H1 (cell line): Measurements from ENCODE around the gene TXNL4A. TPM values are rescaled to one million over a fixed set of nuclear protein-coding genes. Genes with fewer than 3 reads are reported as not detected.

Experiments
- CHD1 ChIP-seq: IDR thresholded peaks from 2 replicates; pipeline ENCODE4 v1.6.1; 2012; ENCODE audit warnings: low read depth, low read length, improper control_type of control experiment
- POU5F1 ChIP-seq: IDR thresholded peaks from 2 replicates; pipeline ENCODE4 v1.6.1; 2011; ENCODE audit warnings: low read depth, mild to moderate bottlenecking, low read length, moderate library complexity
- SP2 ChIP-seq: IDR thresholded peaks from 2 replicates; pipeline ENCODE4 v1.6.1; 2012; ENCODE audit warnings: mild to moderate bottlenecking, low read length, inconsistent platforms
- polyA plus RNA-seq, 7 experiments: library from polyadenylated mRNA; depleted of rRNA in 3 of 7; stranded (reverse) in 5 of 7; unstranded in 2 of 7; fragments of >200 nt in 5 of 7; fragments of 200-250 nt in 2 of 7; gene quantifications; 1 replicate in 5 of 7; 2 replicates in 1 of 7; 4 replicates in 1 of 7; pipeline versions ENCODE4 v1.2.1 to v1.2.3, GENCODE V29; 2011 to 2013; ENCODE audit warnings: missing spikeins in 2 of 7, mixed read lengths in 2 of 7
- total RNA-seq: library from RNA; stranded (reverse); fragmentation: NEBNext Ultra II Directional; extraction: Animal tissue kit (Norgen Biotek cat#: 25700); gene quantifications from 2 replicates; pipeline ENCODE4 v1.2.1, GENCODE V29; 2021

The TXNL4A gene
- total and polyA plus RNA-seq, 2 of the 8 experiments (the other 6 are each of a cell fraction or from before 2014, with no cell fraction given) = 169 to 181 TPM

- TF ChIP-seq SP2 (no peak), CHD1 (no peak), POU5F1 (no peak)
These were observed 3.1 kb upstream of the TXNL4A start (continued) for GRCh38 chr18:79991494-79991893.
